ENCODE data around the gene STRN3.

Gene STRN3

GRCh38 chr14:31038521-31039166 is 12.5 kb upstream of the STRN3 start:
- in situ Hi-C loops (cut with MboI; ENCODE audit: low sequenced_read_pairs) = no loop called here

GRCh38 chr14:31037709-31038221 is 11.6 kb upstream of the STRN3 start:
- in situ Hi-C loops (cut with MboI; ENCODE audit: low sequenced_read_pairs) = no loop called here

GRCh38 chr14:31036552-31036951 is 10.4 kb upstream of the STRN3 start:
- in situ Hi-C loops (cut with MboI; ENCODE audit: low sequenced_read_pairs) = no loop called here

GRCh38 chr14:31030469-31030868 is 4.3 kb upstream of the STRN3 start:
- in situ Hi-C loops (cut with MboI; ENCODE audit: low sequenced_read_pairs) = no loop called here

GRCh38 chr14:31029016-31029970 is 3.1 kb upstream of the STRN3 start:
- in situ Hi-C loops (cut with MboI; ENCODE audit: low sequenced_read_pairs) = no loop called here

- in situ Hi-C loops (cut with MboI; ENCODE audit: low sequenced_read_pairs) = no loop called here
These were observed 1.7 kb upstream of the STRN3 start for GRCh38 chr14:31027847-31028246.

- in situ Hi-C loops (cut with MboI; ENCODE audit: low sequenced_read_pairs) = no loop called here
These were observed 464 bp upstream of the STRN3 start for GRCh38 chr14:31026450-31027235.

- in situ Hi-C loops (cut with MboI; ENCODE audit: low sequenced_read_pairs) = no loop called here
These were observed 657 bp downstream of the STRN3 start, which contains the start of gene AP4S1 for GRCh38 chr14:31025367-31026076. AP4S1 (plus strand) TSS chr14:31025649; CDS start chr14:31066197, 40,548 bp downstream.

GRCh38 chr14:31024577-31025366 is 1.4 kb downstream of the STRN3 start:
- in situ Hi-C loops (cut with MboI; ENCODE audit: low sequenced_read_pairs) = no loop called here

GRCh38 chr14:31024010-31024480 is 2.1 kb downstream of the STRN3 start:
- in situ Hi-C loops (cut with MboI; ENCODE audit: low sequenced_read_pairs) = no loop called here

GRCh38 chr14:31022386-31022785 is 3.8 kb downstream of the STRN3 start:
- in situ Hi-C loops (cut with MboI; ENCODE audit: low sequenced_read_pairs) = no loop called here

- in situ Hi-C loops (cut with MboI; ENCODE audit: low sequenced_read_pairs) = no loop called here
These were observed 4.6 kb downstream of the STRN3 start for GRCh38 chr14:31021576-31021949.

- in situ Hi-C loops (cut with MboI; ENCODE audit: low sequenced_read_pairs) = no loop called here
These were observed 5.2 kb downstream of the STRN3 start for GRCh38 chr14:31020834-31021575.

- in situ Hi-C loops (cut with MboI; ENCODE audit: low sequenced_read_pairs) = no loop called here
These were observed 8.0 kb downstream of the STRN3 start for GRCh38 chr14:31018057-31018645.

- in situ Hi-C loops (cut with MboI; ENCODE audit: low sequenced_read_pairs) = no loop called here
These were observed 12.3 kb downstream of the STRN3 start for GRCh38 chr14:31013841-31014240.

GRCh38 chr14:31010935-31011334 is 15.2 kb downstream of the STRN3 start:
- in situ Hi-C loops (cut with MboI; ENCODE audit: low sequenced_read_pairs) = no loop called here

GRCh38 chr14:31009836-31010574 is 16.2 kb downstream of the STRN3 start:
- in situ Hi-C loops (cut with MboI; ENCODE audit: low sequenced_read_pairs) = no loop called here

GRCh38 chr14:31006703-31007102 is 19.5 kb downstream of the STRN3 start:
- in situ Hi-C loops (cut with MboI; ENCODE audit: low sequenced_read_pairs) = no loop called here

All from HL-60/S4 treated with retinoic acid at 250 ng/mL for 4 days and 3 days (cell line).